DMS53 (cell line): ENCODE measurements around the gene JSRP1.
"Not testable (repeated sequence)": the region's sequence is repeated elsewhere in the genome, so short reads cannot be mapped to it uniquely, and the experiment has no call there.

ENCODE experiments used
- DNase-seq: peaks from one replicate; lab custom pipeline; 2025; lab: John Stamatoyannopoulos, UW

JSRP1 gene

DNA sequence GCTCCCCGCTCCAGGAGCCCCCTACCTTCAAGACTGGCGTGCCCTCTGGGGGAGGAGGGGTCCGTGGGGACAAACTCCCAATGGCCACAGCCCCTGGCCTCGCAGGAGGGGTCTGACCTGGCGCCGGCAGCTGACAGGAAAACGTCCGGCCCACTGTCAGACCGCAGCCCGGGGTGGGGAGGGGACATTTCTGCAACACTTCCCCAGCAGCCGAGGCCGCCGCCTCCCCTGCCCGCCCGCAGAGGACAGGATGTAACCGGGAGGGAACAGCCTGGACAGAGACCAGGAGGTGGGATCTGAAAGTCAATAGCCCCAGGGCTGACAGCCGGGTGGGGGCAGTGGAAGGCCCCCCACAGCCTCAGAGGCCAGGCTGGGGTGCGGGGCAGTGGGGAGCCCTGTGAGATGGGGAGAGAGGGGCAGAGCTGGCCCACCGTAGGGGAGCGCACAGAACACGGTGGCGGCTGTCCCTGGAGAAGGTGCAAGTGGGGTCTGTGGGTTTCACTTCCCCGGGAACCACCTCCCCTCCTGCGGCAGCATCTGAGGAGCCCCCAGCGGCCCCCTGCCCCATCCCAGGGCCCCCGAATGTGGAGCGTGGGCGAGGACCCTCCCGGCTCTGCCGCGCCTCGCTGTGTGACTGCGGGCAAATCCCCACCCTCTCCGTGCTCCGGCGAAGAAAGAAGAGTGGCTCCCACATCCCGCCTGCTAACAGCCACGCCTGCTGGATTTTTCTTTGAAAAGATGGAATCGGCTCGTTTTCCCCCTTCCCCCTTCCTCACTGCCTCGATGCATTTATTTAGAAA is 26.0 kb upstream of the JSRP1 start, which contains the start of gene PEAK3:
Gene PEAK3 (minus strand): TSS at position 114 of the 800 bp plus-strand sequence. CDS start 1,244 bp downstream, outside the sequence.
- no peak for DNase-seq

DNA sequence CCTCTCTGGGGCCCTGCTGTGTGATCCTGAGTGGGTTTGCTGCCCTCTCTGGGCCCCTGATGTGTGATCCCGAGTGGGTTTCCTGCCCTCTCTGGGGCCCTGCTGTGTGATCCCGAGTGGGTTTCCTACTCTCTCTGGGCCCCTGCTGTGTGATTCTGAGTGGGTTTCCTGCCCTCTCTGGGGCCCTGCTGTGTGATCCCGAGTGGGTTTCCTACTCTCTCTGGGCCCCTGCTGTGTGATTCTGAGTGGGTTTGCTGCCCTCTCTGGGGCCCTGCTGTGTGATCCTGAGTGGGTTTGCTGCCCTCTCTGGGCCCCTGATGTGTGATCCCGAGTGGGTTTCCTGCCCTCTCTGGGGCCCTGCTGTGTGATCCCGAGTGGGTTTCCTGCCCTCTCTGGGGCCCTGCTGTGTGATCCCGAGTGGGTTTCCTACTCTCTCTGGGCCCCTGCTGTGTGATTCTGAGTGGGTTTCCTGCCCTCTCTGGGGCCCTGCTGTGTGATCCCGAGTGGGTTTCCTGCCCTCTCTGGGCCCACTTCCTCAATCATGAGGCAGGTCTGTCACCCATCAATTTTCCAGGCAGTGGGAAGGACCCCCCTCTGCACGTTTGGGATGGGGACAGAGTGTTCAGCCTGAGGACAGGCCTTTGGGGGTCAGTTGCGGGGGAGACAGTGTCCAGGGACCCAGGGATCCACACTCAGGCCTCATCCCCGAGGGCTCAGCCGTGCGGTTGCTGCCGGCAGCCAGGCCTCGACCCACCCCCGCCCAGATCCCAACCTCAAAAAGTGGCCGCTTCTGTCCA is 25.2 kb upstream of the JSRP1 start:
- not testable (repeated sequence) for DNase-seq

DNA sequence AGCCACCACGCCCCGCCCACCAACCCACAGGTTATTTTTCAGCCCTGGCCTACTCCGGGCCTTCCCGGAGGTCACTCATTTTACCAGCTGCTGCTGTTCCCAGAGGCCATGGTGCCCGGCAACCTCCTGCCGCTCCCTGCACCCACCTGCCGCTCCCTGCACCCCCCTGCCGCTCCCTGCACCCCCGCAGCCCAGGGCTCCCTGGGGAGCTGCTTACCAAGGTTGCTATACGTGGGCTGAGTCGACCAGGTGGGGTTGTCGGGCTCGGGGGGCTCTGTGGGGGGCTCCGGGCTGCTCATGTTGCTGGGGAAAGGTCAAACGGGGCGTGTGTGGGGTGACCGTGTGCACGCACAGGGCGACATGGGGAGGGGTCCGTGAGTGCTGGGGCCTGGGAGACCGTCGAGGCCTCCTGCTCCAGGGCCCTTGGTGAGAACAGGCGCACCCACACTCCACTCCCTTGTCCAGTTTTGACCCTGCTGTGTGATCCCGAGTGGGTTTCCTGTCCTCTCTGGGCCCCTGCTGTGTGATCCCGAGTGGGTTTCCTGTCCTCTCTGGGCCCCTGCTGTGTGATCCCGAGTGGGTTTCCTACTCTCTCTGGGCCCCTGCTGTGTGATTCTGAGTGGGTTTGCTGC is 24.5 kb upstream of the JSRP1 start:
- DNase-seq, result no peak

DNA sequence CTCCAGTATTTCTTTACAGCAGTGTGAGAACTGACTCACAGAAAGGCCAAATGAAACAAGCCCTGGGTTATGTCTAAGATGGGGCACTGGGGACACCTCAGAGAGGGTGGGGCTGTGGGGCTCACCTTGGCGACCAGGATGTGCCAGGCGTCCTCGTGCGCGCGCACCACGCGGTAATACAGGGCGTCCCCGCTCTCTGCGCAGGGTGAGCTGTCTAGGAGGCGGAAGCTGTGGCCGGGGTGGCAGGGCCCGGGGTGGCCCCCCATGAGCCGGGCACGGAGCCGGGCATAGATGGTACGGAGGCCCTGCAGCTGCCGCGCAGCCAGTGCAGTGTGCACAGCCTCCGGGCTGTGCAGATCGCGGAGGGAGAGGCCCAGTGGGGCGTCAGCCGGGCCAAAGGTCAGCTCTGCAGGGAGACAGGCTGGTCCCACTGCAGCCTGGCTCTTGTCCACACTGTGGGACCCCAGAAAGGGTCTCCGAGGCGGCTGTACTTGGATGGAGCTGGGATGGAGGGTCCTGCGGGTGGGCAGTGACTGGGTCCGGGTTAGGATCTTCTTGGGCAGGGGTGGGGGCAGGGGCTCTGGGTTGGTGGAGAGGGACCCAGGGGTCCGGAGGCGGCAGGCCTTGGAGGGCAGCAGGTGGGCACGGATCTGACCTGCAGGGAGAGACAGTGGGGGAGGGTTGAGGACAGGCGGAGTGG is 22.4 kb upstream of the JSRP1 start:
- no peak for DNase-seq

DNA sequence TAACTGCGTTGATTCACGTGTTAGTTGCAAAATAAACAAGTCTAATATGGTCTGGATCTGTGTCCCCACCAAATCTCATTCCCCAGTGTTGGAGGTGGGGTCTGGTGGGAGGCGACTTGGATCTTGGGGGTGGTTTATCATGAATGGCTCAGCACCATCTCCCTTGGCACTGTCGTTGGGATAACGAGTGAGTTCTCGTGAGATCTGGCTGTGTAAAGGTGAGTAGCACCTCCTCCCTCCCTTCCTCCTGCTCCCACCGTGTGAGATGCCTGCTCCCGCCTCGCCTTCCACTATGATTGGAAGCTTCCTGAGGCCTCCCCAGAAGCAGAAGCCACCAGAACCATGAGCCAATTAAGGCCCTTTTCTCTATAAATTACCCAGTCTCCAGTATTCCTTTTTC is 20.9 kb upstream of the JSRP1 start:
- no peak for DNase-seq

DNA sequence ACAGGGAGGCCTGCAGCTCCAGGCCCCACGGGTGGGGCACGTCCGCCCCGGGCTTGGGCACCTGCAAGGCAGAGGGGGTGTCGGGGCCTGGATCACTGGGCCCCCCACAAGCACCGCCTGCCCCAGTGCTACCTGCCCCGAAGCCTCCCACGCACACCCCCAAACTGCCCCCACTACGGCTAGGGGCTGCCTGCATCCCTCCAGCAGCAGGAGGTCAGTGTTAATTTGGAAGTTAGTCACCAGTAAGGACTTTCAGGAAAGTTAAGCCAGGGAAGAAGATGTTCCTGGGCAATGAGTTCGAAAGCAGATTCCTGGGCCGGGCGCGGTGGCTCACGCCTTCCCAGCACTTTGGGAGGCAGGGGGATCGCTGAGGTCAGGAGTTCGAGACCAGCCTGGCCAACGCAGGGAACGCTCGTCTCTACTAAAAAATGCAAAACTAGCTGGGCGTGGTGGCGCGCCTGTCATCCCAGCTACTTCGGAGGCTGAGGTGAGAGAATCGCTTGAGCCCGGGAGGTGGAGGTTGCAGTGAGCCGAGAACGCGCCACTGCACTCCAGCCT is 20.3 kb upstream of the JSRP1 start:
- DNase-seq, result no peak

DNA sequence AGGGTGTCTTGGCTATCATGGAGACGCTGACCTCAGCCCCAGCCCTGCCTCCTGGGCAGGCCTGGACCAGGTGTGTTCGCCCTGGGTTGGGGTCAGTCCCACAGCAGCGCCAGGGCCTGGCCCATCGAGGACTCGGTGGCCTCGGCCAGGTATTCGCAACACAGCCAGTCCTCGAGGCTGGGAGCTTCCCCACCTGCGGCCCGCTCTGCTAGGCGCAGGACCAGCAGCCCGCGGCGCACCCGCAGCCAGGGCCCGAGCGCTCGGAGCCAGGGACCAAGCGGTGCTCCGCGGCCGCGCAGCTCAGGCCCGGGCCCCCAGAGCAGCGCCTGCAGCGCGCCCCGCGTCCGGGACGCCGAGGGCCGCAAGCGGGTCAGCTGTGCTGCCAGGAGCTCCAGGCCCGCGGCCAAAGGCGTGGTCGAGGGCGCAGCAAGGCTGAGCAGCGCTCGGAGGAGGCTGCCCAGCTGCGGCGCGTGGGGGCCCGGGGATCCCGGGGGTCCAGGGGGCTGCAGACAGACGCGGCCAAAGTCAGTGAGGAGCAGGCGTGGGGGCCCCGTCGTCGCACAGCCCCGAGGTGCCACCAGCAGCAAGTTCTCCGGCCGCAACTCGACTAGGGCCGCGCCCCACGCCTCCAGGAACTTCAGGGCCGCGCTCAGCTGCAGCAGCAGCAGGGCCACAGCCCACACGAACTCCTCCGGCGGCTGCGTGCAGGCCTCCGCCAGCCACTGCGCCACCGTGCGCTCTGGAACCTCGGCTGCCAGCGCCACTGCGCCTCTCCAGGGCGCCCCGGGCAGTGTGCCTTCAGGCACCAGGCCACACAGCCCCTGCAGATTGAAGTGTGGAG is 19.6 kb upstream of the JSRP1 start:
- DNase-seq, result no peak

DNA sequence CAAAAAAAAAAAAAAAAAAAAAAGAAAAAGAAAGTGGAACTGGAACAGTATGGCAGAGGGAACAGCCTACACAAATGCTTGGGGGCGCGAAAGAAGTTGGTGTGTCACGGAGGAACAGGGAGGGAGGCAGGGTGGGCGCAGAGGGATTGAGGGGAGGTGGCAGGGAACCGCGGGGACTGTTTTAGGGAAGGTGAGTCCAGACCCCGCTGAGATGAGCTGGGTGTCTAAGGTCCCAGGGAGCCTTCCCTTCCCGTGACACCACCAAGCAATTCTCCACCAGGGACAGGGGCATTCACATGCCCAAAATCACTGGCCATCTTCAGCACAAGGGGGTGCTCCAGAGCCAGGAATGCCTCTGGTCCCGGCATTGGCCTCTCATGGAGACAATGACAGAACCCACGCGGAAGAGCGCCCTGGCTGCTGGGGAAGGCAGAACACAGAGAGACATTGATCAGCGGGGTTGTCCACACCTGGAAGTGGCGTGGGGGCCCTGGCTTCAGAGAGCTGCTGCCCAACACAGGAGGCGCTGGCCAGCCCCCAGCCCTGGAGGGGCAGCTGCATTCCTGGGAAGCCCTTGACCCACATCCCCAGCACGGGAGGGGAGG is 18.8 kb upstream of the JSRP1 start:
- DNase-seq, result peak; percentile 78

DNA sequence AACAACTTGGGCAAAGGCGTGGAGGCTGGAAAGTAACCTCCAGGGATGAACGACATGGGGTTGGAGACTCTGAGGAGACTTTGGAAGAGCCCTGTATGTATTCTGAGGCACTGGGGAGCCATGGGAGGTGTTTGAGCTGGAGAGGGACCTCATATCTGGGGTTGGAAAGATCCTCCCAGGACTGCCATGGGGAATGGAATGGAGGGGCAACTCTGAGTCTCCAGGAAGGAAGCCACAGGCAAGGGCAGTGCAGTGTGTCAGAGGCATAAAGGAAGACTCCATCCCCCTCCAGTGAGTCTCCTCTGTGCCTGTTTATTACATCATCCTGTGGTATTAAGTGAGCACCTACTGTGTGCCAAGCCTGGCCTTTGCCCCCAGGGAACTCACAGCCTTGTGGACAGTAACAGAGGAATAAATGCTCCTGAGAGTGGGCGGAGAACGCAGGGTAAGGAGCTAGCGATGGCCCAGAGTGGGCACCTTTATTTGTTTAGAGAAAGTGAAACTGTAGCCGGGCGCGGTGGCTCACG is 18.0 kb upstream of the JSRP1 start:
- no peak for DNase-seq

DNA sequence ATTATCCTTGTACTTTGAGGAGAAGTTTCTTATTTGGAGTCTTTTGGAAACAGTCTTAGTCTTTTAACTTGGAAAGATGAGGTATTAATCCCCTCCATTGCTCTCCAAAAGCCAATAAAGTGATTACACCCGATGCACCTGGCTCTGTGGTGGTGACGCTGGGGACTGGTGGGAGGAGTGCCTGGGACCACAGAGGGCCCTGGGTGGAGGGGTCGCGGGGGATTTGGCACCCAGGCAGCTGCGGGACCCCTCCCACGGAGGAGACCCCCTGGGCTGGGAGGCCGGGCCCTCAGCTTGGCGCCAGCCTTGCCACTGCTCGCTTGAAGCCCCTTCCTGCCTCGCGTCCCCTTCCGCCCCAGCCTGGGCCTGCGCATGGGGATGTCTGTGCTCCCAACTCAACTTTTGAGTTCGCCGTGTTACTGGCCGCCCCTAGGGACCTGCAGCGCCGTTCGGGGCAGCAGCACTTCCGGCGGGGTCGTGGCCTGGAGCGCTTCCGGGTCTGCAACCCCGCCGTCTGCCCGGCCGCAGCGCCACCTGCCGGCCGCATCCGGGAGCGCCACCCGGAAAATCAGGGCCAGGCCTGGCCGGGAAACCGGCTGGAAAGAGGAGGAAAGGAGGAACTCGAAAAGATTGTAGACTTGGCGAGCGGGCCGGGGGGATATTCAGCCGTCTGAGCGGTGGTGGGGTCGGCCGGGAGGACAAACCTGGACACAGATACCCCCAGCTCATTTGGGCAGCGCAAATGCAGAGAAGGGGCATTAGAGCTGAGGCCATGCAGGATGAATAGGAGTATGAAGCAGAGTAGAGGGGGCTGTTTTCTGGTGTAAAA is 17.4 kb upstream of the JSRP1 start:
- DNase-seq, result peak; percentile 70

DNA sequence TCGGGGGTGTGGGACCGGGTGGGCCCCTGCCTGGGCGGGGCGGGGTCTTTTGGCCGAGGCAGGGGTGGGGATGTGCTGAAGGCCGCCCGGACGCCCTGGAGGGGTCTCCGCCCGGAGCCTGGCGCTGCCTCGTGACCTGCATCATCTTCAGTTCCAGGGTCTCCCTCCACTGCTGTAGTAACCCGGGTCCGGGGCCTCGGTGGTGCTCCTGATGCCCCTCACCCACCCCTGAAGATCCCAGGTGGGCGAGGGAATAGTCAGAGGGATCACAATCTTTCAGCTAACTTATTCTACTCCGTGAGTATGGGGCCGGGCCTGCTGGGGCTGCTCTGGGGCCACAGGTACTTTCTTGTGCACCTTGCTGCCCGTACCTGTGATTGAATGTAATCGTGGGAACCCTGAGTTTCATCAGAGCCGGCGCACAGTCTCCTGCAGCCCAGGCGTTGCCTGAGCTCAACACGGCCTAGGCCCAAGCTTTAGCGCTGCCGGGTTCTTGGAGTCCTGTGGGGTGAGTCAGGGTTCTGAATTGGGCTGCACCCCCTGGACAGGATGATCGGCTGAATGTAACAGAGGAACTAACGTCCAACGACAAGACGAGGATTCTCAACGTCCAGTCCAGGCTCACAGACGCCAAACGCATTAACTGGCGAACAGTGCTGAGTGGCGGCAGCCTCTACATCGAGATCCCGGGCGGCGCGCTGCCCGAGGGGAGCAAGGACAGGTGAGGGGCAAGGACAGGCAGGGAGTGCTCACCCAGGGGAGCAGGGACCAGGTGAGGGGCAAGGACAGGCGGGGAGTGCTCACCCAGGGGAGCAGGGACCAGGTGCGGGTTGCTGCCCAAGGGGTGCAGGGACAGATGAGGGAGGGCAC is 15.3 kb upstream of the JSRP1 start:
- DNase-seq, result no peak

DNA sequence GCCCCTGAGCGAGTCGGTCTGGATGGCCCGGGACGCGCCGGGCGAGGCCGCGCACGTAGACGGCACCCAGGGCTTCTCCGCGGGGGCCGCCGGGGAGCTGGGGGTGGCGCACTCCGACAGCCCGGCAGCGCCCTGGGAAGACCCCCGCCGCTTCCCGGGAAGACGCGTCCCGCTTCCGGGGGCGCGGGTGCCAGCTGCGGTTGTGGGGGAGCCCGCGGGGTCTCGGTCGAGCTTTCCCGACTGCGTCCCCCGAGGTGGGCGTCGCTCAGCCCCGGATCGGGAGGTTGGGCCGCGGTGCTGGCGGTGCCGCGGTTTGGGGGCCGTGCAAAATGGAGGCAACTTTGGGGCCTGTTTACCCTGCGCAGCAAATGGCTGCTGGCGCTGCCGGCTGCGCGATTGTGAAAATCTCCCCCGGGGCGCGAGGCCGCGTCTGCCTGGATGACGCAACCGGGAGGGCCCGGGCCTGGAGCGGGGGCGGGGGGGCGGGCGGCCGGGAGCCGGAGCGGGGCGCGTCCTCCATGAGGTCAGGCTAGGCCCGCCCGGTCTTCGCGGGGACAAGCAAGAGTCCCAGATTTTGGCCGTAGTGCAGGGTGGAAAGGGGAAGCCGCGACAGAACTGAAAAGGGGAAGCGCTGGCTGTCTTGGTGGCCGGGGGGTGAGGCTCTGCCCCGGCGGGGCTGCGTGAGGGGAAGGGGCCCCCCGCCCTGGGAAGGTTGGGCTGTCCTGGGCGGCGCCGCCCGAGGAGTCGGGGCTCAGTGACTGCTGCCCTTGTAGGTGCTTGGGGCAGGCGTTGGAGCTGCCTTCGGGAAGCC is 14.4 kb upstream of the JSRP1 start:
- peak; percentile 76 for DNase-seq

DNA sequence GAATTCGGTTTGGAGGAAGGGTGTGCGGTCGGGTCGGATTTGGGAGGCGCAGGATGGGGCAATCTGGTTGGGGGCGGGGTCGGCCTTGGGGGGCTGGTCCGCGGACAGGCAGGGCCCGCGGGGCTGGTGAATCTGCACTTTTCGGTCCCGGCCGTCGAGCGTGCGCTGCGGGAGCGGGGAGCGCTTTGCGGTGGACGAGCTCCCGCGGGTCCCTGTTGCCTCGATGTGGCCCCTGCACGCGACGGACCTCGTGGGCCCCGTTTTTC is 13.9 kb upstream of the JSRP1 start:
- peak; percentile 36 for DNase-seq

DNA sequence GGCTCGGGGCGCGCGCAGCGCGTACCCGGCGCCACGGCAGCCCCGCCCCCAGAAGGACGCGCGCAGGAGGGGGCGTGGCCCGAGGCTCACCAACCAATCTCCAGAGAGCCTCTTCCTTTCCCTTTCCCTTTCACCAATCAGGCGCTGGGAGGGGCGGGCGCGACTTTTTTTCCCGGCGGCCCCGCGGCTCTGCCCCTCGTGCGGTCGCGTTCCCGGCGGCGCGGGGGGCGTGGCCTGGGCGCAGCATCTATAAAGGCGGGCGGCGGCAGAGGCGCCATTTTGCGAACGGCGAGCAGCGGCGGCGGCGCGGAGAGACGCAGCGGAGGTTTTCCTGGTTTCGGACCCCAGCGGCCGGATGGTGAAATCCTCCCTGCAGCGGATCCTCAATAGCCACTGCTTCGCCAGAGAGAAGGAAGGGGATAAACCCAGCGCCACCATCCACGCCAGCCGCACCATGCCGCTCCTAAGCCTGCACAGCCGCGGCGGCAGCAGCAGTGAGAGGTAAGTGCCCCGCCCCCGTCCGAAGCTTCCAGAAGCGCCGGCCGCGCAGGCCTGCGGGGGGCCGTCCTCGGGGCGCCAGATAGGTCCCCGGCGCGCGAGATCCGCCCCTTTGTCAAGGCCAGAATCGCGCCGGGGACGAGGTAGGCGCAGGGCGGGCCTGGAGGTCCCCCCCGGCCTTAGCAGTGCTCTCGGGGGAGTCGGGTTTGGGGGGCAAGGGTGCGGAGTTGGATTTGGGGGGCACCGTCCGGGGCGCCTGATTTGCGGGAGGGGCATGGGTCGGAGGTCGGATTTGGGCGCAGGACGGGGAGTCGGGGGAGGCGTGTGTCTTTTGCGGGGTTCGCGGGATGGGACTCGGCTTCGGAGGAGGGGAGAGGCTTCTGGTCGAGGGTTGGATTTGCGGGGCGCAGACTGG is 13.3 kb upstream of the JSRP1 start:
- peak; percentile 95 for DNase-seq

DNA sequence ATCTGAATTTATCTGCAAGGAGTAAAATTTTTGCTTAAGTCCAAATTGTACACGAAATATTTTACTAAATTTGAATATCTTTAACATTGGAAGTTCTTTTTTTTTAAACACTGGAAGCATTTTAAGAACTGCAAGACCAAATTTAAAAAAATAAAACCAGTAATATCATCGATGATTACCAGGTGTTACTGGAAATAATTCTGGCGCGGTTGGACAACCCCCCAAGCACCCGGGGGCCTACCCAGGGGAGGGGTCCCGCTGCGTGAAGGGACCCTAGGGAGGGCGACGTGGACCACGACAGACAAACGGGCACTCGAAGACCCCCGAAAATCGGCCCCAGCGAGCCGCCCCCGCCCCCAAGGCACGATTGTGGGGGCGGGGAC is 12.6 kb upstream of the JSRP1 start:
- DNase-seq, result no peak

DNA sequence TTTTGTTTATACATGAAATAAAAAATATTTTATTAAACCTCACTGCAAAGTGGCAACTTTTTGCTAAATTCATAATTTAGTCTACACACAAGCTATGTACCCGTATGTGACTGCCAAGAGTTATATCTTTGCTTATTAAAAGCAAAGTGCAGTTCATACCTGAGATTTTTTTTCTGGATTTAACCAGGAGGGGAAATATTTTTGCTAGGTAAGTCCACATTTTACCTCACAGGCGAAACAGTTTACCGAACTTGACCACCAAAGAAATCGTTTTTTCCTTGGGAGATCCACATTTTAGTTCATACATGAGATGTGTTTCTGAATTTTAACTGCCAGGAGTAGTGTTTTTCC is 12.2 kb upstream of the JSRP1 start:
- DNase-seq, result no peak
